Right lobe of liver (tissue), 6 donors: ENCODE measurements around the gene TENM4. TPM values are rescaled to one million over a fixed set of nuclear protein-coding genes. Genes with fewer than 3 reads are reported as not detected.
A peak's percentile ranks its signal among the peaks of the same experiment; 100 is the strongest.

Source experiments
- ATAC-seq, 4 donors: fragments of 200-7000 bp; cut with Tn5 transposase; one replicate each; pipeline ENCODE4 v1.9.1; 2020; ENCODE audit warnings: mild to moderate bottlenecking in 4 of 4, moderate library complexity in 4 of 4
- DNase-seq, 3 donors: peaks; one replicate each; pipeline ENCODE4 v3.0.0-alpha.2; 2020
- H3K27ac ChIP-seq, 3 donors: fragments of 200-600 bp; one replicate each; pipeline ENCODE4 v1.8.0; 2022
- H3K27me3 ChIP-seq, 2 donors: fragments of 200-600 bp; one replicate each; pipeline ENCODE4 v1.8.0; 2022
- H3K36me3 ChIP-seq, 4 donors: fragments of 200-600 bp; sonication (generic) in 1 of 4; one replicate each; pipeline versions ENCODE4 v1.5.1 to v1.8.0; 2017 to 2022; ENCODE audit warnings: control low read depth in 1 of 4
- H3K4me1 ChIP-seq, 4 donors: fragments of 200-600 bp; sonication (generic) in 1 of 4; one replicate each; pipeline versions ENCODE4 v1.5.1 to v1.8.0; 2017 to 2022; ENCODE audit warnings: control low read depth in 1 of 4
- H3K4me3 ChIP-seq, 3 donors: fragments of 200-600 bp; one replicate each; pipeline ENCODE4 v1.8.0; 2022
- H3K9me3 ChIP-seq, 4 donors: fragments of 200-600 bp; sonication (generic) in 1 of 4; one replicate each; pipeline versions ENCODE4 v1.5.1 to v1.8.0; 2017 to 2022; ENCODE audit warnings: control low read depth in 1 of 4
- CTCF ChIP-seq, 4 donors: fragments of 200-600 bp in 3 of 4; fragments of 450-650 bp in 1 of 4; IDR thresholded peaks; one replicate each; pipeline versions ENCODE4 v1.5.1 to v1.8.0; 2016 to 2022; ENCODE audit warnings: antibody characterized with exemption in 4 of 4, mild to moderate bottlenecking in 2 of 4
- POLR2A ChIP-seq: fragments of 450-650 bp; IDR thresholded peaks from one replicate; pipeline ENCODE4 v1.6.1; 2017; ENCODE audit warnings: antibody characterized with exemption, mild to moderate bottlenecking
- WGBS: methylation state at CpG from one replicate; pipeline ENCODE4 v1.1.6; 2018; ENCODE audit warnings: low coverage, low lambda C conversion rate; ENCODE audit not compliant: insufficient coverage; ENCODE audit errors: missing lambda C conversion rate; 5-methylcytosine and 5-hydroxymethylcytosine counted together
- intact Hi-C, 2 donors: fragments of 100-400 bp; cut with DNase I; formaldehyde crosslinking; loops; one replicate each; pipeline versions ENCODE4 v1.11.2 to v1.14.1; 2022
- total RNA-seq, 6 experiments: library from RNA; depleted of rRNA in 2 of 6; stranded (reverse); fragments of >200 nt in 2 of 6; fragmentation: NEBNext Ultra II Directional in 3 of 6; extraction: Animal tissue kit (Norgen Biotek cat#: 25700) in 3 of 6; gene quantifications; one replicate each; pipeline versions ENCODE4 v1.1.0 to v1.2.4, GENCODE V29; 2016 to 2023
- donor health status: DM: no; HTN: yes; CAD: no.
- donor health status: DM: no; HTN: no; CAD: no.
- donor health status: DM: no; HTN: no; CAD: no.
- donor health status: DM: no; HTN: yes; CAD: no.
- donor health status: DM: no; HTN: yes; CAD: no.

Gene TENM4
- total RNA-seq, 6 experiments from 2014 or later, result 0.04 to 0.58 (median 0.14) TPM; not detected in 2

GRCh38 chr11:78961937-78962701 lies 478.7 kb downstream of the TENM4 start:
- DNase-seq, result no peak
- WGBS, result 12% methylated on average over 28 of the region's 36 CpGs

GRCh38 chr11:78961247-78961646 lies 479.6 kb downstream of the TENM4 start:
- WGBS, result 38% methylated on average over 2 of the region's 3 CpGs
- TF ChIP-seq CTCF (IDR thresholded peaks at IDR 0.05), result peak; percentile 46 to 70 (median 51)
- TF ChIP-seq POLR2A, result no peak
- intact Hi-C loops, result loop anchor here in 1 of 2 donors (10.0 kb wide), 1 partner anchor 316 kb away; no protein-coding TSS in a partner anchor

More at GRCh38 chr11:78961937-78962701, 478.7 kb downstream of the TENM4 start:
- intact Hi-C loops, result loop anchor here in 1 of 2 donors (10.0 kb wide), 1 partner anchor 317 kb away; no protein-coding TSS in a partner anchor
- Histone ChIP-seq H3K9me3 (no peaks in the 10 kb centered on the region), H3K27me3 (no peaks in the 10 kb centered on the region), H3K4me1 (no peaks in the 10 kb centered on the region), H3K27ac (no peak overlapping the region), H3K4me3 (no peak overlapping the region), H3K36me3 (no peaks in the 10 kb centered on the region)
- TF ChIP-seq CTCF (IDR thresholded peaks at IDR 0.05), result no peak
- no peak for TF ChIP-seq POLR2A
- ATAC-seq, result no peak

GRCh38 chr11:78958444-78958843 lies 482.4 kb downstream of the TENM4 start:
- Histone ChIP-seq H3K27ac (no peak overlapping the region), H3K4me3 (no peak overlapping the region), H3K9me3 (no peaks in the 10 kb centered on the region), H3K4me1 (no peaks in the 10 kb centered on the region), H3K36me3 (no peaks in the 10 kb centered on the region), H3K27me3 (no peaks in the 10 kb centered on the region)
- ATAC-seq (no peak), DNase-seq (no peak)
- TF ChIP-seq CTCF (IDR thresholded peaks at IDR 0.05) (no peak), POLR2A (no peak)
- WGBS, result no CpG with 5 or more reads among the region's 3 CpGs
- intact Hi-C loops, result no loop called here

More at GRCh38 chr11:78961247-78961646, 479.6 kb downstream of the TENM4 start:
- H3K27ac ChIP-seq, result no peak overlapping the region
- ATAC-seq, result peak; percentile 77 to 97 (median 87)
- no peak overlapping the region for H3K4me3 ChIP-seq
- H3K4me1 ChIP-seq, result no peaks in the 10 kb centered on the region
- peak in 1 of 3 donors; percentile 33 for DNase-seq
- H3K9me3 ChIP-seq, result no peaks in the 10 kb centered on the region
- no peaks in the 10 kb centered on the region for H3K27me3 ChIP-seq
- H3K36me3 ChIP-seq, result no peaks in the 10 kb centered on the region

GRCh38 chr11:78957476-78958245 lies 483.2 kb downstream of the TENM4 start:
- H3K9me3 ChIP-seq, result no peaks in the 10 kb centered on the region
- H3K27me3 ChIP-seq, result no peaks in the 10 kb centered on the region
- no peaks in the 10 kb centered on the region for H3K4me1 ChIP-seq
- DNase-seq, result no peak
- no peak for ATAC-seq
- 89% methylated on average over 4 of the region's 5 CpGs for WGBS
- no peaks in the 10 kb centered on the region for H3K36me3 ChIP-seq
- TF ChIP-seq POLR2A (no peak), CTCF (IDR thresholded peaks at IDR 0.05) (no peak)
- intact Hi-C loops, result no loop called here
- no peak overlapping the region for H3K27ac ChIP-seq
- H3K4me3 ChIP-seq, result no peak overlapping the region
